Testis (tissue), 2 donors: ENCODE data around the gene PRDM10.

ENCODE experiments used
- POLR2A ChIP-seq: fragments of 450-650 bp; IDR thresholded peaks from one replicate; pipeline ENCODE4 v1.6.1; 2017; ENCODE audit warnings: antibody characterized with exemption, mild to moderate bottlenecking, moderate library complexity
- TF ChIP-seq, protein P1 (sequence below), 3 experiments: fragments of 450-650 bp in 2 of 3; fragments of 200-600 bp in 1 of 3; sonication (generic) in 1 of 3; IDR thresholded peaks; one replicate each; pipeline ENCODE4 v1.5.1; 2016 to 2019; ENCODE audit warnings: antibody characterized with exemption in 3 of 3, mild to moderate bottlenecking in 2 of 3, moderate library complexity in 1 of 3

DNA sequence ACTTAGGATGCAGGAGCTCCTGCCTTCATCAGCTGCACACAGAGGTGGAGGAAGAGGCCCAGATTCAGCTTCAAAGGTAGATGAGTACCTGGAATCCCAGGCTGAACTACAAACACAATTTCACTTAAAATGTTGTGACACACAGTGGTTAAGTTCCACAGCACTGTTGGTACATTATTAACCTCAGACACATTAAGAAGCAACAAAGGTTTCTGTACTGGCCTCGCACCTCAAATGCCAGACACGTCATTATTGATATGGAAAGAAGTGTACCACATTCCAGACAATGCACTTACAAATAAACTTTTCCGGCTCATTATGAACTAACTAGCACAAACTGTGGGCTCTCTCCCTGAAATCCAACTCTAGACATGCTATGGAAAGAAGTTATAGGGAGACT is 34.6 kb downstream of the PRDM10 start:
- TF ChIP-seq, protein P1, sequence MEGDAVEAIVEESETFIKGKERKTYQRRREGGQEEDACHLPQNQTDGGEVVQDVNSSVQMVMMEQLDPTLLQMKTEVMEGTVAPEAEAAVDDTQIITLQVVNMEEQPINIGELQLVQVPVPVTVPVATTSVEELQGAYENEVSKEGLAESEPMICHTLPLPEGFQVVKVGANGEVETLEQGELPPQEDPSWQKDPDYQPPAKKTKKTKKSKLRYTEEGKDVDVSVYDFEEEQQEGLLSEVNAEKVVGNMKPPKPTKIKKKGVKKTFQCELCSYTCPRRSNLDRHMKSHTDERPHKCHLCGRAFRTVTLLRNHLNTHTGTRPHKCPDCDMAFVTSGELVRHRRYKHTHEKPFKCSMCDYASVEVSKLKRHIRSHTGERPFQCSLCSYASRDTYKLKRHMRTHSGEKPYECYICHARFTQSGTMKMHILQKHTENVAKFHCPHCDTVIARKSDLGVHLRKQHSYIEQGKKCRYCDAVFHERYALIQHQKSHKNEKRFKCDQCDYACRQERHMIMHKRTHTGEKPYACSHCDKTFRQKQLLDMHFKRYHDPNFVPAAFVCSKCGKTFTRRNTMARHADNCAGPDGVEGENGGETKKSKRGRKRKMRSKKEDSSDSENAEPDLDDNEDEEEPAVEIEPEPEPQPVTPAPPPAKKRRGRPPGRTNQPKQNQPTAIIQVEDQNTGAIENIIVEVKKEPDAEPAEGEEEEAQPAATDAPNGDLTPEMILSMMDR (IDR thresholded peaks at IDR 0.05), result no peak
- TF ChIP-seq POLR2A, result no peak
